Fibroblast of peridontal ligament (primary cell): ENCODE results near the gene ERRFI1.
A peak's percentile ranks its signal among the peaks of the same experiment; 100 is the strongest.
"Not testable (repeated sequence)": the region's sequence is repeated elsewhere in the genome, so short reads cannot be mapped to it uniquely, and the experiment has no call there.

Experiments
- DNase-seq: peaks from one replicate; pipeline ENCODE4 v3.0.0-alpha.2; 2010; ENCODE audit errors: extremely low read depth

The ERRFI1 gene

DNA sequence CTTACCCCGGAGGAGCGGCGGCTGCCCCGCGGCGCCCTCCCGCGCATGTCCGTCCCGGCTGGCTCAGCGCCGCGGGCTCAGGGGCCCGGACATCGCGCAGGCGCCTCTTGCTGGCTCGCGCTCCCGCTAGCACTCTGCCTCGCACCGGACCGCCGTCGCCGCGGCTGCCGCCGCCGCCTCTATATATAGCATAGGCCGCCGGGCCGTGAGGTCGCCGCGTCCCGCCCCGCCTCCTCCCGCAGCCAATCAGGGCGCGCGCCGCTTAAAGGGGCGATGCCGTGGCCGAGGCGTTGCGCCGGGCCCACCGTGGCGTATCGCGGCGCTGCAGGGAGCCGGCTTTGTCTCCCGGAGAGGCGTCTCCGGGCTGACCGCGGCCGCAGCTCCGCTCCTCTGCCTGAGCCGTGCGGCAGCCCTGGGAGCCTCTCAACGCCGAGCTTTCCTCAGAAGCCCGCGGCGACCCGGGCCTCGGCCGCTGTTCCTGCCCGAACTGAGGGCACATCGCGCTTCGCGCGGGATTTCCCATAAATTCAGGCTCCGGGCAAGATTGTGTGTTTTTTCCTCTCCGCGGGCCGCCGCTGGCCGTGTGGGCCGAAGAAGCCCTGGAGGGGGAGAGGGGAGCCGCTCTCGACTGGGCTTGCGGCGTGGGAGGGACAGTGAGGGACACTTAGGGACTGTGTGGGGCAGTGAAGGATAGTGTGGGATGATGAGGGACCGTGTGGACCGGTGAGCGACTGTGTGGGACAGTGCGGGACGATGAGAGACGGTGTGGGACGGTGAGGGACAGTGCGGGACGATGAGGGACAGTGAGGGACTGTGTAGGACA is at the start of gene ERRFI1:
TSS of gene ERRFI1 (minus strand) at position 157 of the 823 bp plus-strand sequence. CDS start 10,690 bp downstream, outside the sequence.
- DNase-seq = peak; percentile 92

DNA sequence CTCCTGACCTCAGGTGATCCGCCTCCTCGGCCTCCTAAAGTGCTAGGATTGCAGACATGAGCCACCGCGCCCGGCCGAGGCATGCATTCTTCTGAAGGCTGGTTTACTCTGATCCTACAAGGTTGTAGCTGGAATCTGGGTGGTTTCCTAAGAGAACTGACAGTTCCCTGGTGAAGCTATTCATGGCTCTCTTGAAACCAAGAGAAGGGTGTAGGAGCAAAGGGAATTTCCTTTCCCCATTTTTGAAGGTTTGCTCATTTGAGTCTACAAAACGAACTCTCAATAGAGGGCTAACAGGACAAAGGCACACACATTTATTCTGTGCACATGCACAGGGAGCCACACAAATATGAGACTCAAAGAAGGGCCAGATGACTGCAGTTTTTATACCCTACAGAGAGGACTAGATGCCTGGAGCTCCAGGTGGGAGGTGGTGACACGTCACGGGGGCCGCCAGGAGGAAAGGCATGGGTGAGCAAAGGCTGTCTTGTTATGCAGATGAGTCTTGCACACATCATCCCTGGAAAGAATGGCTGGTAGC is 49.5 kb upstream of the ERRFI1 start:
- no peak for DNase-seq

- no peak for DNase-seq
Measured at GRCh38 chr1:8073112-8073855, 47.2 kb upstream of the ERRFI1 start.

GRCh38 chr1:8070381-8070811 is 44.3 kb upstream of the ERRFI1 start:
- DNase-seq = no peak

GRCh38 chr1:8069614-8070320 is 43.7 kb upstream of the ERRFI1 start:
- DNase-seq = not testable (repeated sequence)

DNA sequence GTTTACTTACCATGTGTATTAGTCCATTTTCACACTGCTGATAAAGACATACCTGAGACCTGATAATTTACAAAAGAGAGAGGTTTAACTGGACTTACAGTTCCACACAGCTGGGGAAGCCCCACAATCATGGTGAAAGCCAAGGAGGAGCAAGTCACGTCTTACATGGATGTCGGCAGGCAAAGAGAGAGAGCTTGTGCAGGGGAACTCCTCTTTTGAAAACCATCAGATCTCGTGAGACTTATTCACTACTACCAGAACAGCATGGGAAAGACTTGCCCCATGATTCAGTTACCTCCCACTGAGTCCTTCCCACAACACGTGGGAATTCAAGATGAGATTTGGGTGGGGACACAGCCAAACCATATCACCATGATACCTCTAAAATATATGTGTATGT is 39.3 kb upstream of the ERRFI1 start:
- DNase-seq = no peak

DNA sequence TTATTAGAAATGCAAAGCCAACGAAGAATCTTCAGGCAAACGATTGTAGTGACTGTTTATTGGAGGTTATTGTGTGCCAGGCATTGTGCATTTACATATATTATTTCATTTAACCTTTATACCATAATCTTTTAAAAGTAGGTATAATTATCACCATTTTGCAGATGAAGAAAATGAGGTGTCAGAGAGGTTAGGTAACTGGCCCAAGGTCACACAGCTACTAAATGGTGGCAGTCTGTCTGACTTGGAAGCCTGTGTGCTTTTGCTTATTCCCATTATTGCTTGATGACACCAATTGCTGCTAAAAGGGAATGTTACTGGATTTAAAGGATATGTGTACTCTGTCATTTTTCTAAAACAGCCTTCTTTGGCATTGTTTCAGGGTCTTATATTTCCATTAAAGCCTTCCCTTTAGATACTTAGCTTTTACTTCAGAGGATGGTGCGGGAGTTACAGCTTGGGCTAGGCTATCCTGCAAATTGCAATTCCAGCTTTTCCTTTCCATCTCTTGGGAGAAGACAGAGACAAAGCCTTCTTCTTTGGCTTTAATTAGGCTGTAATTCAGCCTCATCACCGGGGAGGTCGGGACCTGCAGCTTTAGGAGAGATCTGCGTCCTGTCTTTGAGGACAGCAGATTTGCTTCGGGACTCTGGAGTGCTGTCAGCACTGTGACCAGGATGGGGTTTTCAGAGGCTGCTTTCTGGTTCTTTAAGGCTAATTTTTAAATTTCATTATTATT is 37.4 kb upstream of the ERRFI1 start:
- DNase-seq = no peak

DNA sequence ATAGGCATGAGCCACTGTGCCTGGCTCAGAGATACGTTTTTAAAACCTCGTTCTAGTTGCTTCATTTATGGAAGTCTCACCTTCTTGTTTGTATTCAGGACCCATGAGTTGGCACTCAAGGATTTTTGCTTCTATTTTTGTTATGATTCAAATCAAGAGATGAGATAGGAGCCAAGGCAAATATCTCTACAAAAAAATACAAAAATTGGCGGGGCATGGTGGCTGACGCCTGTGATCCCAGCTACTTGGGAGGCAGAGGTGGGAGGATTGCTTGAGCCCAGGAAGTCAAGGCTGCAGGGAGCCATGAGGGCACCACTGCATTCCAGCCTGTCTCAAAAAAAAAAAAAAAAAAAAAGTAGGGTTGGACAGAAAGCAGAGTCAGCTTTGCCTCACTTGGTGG is 36.8 kb upstream of the ERRFI1 start:
- DNase-seq = no peak

DNA sequence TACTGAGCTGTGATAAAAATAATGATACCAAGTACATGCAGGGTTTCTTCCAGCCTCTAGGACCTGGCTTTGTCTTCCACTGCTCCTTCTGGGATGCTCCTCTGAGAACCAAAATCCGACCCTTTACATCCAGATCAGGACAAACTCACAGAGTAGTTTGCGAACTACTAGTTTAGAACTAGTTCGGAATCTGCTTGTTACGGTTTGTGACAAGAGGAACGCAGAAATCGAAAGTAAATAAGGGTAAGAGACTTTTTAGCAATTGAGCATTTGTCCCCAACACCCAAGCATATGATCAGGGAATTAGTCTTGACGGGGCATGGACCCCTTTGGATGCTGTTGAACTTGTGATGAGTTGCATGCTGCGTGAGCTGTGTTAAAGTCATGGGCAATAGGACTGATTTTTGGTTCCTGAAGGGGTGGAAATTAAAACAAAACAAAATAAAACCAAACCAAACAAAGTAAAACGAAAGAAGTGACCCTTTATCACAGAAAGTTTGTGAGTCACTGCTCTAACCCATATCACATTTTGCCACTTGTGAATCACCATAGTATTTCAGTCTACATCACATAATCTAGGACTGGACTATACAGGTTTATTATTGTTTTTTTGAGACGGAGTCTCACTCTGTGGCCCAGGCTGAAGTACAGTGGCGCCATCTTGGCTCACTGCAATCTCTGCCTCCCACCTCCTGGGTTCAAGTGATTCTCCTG is 35.7 kb upstream of the ERRFI1 start:
- DNase-seq = peak; percentile 70

GRCh38 chr1:8061210-8061609 is 35.1 kb upstream of the ERRFI1 start:
- DNase-seq = peak; percentile 98

DNA sequence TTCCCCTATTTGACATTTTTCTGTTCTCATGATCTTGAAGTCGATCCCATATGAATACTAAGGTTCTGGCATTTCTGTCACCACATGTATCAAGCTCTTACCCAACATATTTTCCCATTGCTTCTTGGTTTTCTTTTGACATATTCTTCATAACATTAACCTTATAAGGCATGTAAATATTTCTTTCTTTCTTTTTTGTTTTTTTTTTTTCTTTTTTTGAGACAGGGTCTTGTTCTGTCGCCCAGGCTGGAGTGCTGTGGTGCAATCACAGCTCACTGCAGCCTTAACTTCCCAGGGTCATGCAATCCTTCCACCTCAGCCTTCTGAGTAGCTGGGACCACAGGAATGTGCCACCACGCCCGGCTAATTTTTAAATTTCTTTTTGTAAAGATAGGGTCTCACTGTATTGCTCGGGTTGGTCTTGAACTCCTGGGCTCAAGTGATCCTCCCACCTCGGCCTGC is 33.1 kb upstream of the ERRFI1 start:
- DNase-seq = peak; percentile 93

DNA sequence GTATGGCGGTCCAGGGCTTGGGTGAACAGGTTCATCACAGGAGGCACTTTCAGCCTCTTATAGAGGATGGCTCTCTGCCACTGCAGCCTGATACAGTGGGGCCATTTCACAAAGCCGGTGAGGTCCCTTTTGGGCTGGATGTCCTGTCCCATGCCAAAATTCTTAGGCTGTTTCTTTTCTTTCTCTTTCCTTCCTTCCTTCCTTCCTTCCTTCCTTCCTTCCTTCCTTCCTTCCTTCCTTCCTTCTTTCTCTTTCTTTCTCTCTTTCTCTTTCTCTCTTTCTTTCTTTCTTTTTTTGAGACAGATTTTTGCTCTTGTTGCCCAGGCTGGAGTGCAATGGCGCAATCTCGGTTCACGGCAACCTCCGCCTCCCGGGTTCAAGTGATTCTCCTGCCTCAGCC is 31.7 kb upstream of the ERRFI1 start:
- DNase-seq = not testable (repeated sequence)

DNA sequence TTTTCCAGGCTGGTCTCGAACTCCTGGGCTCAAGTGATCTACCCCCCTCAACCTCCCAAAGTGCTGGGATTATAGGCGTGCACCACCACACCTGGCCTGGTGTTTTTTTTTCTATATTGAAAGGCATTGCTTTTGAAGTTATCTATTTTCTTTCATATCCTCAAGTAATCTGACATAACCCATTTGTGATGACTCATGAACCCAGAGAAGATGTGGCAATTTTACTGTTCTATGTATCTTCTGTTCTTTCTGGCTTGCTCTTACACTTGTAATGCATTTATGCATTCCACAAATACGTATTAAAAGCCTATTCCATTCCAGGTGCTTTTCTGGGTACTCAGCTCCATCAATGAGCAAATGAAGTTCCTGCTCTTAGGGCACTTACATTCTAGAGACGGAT is 29.9 kb upstream of the ERRFI1 start:
- DNase-seq = peak; percentile 89

- no peak for DNase-seq
Measured at GRCh38 chr1:8053878-8054567, 27.9 kb upstream of the ERRFI1 start.

- DNase-seq = no peak
Measured at GRCh38 chr1:8051650-8052049, 25.5 kb upstream of the ERRFI1 start.

- DNase-seq = not testable (repeated sequence)
Measured at GRCh38 chr1:8049229-8049628, 23.1 kb upstream of the ERRFI1 start.

GRCh38 chr1:8047686-8048445 is 21.8 kb upstream of the ERRFI1 start:
- peak; percentile 93 for DNase-seq

GRCh38 chr1:8047112-8047511 is 21.0 kb upstream of the ERRFI1 start:
- DNase-seq = peak; percentile 43

- DNase-seq = no peak
Measured at GRCh38 chr1:8046391-8046790, 20.3 kb upstream of the ERRFI1 start.
